MCF 10A (cell line): Measurements from ENCODE around the gene ATP6V0A1. TPM values are rescaled to one million over a fixed set of nuclear protein-coding genes. Genes with fewer than 3 reads are reported as not detected.
A peak's percentile ranks its signal among the peaks of the same experiment; 100 is the strongest.

Experiments used
- BruUV-seq: library from RNA; stranded (reverse); fragments of 400-500 nt; replicated peaks from 2 replicates; lab custom pipeline; 2021; lab: Mats Ljungman, UMichigan
- CTCF ChIA-PET: fragments of 300-600 bp; sonication (Branson Sonifier 250); formaldehyde crosslinking; extraction: SDS; loops from one replicate; lab custom pipeline; 2021; ENCODE audit warnings: antibody characterized with exemption, inconsistent platforms; lab: Yijun Ruan, JAX
- POLR2A ChIA-PET: fragments of 300-600, 350-650 bp; sonication (Branson Sonifier 250); formaldehyde crosslinking; extraction: SDS; loops from one replicate; lab custom pipeline; 2020; ENCODE audit warnings: antibody characterized with exemption, inconsistent platforms; lab: Yijun Ruan, JAX
- DNase-seq: peaks from one replicate; pipeline ENCODE4 v3.0.0-alpha.2; 2018; ENCODE audit not compliant: unreplicated experiment
- H3K27ac Mint-ChIP-seq: one replicate; pipeline ENCODE4 v1.8.0; 2022; ENCODE audit warnings: mild to moderate bottlenecking, low read depth, mixed read lengths; ENCODE audit not compliant: unreplicated experiment
- H3K27me3 Mint-ChIP-seq: one replicate; pipeline ENCODE4 v1.8.0; 2022; ENCODE audit warnings: mixed read lengths; ENCODE audit not compliant: insufficient read depth, unreplicated experiment
- H3K36me3 Mint-ChIP-seq: one replicate; pipeline ENCODE4 v1.8.0; 2022; ENCODE audit warnings: mild to moderate bottlenecking, moderate library complexity, mixed read lengths; ENCODE audit not compliant: insufficient read depth, unreplicated experiment
- H3K4me1 Mint-ChIP-seq: one replicate; pipeline ENCODE4 v1.8.0; 2022; ENCODE audit warnings: mixed read lengths; ENCODE audit not compliant: insufficient read depth, unreplicated experiment
- H3K4me3 Mint-ChIP-seq: one replicate; pipeline ENCODE4 v1.8.0; 2022; ENCODE audit warnings: mild to moderate bottlenecking, moderate library complexity, mixed read lengths; ENCODE audit not compliant: unreplicated experiment
- H3K9me3 Mint-ChIP-seq: one replicate; pipeline ENCODE4 v1.8.0; 2022; ENCODE audit warnings: mixed read lengths; ENCODE audit not compliant: unreplicated experiment
- CTCF ChIP-seq: fragments of 200-600 bp; IDR thresholded peaks from one replicate; pipeline ENCODE4 v1.8.0; 2022; ENCODE audit warnings: antibody characterized with exemption, mild to moderate bottlenecking; ENCODE audit not compliant: unreplicated experiment
- intact Hi-C: fragments of 100-400 bp; cut with micrococcal nuclease; formaldehyde crosslinking; loops from 2 replicates; pipeline ENCODE4 v1.14.1; 2022
- total RNA-seq: library from RNA; stranded (reverse); gene quantifications from 2 replicates; pipeline ENCODE4 v1.2.3, GENCODE V29; 2022

Gene ATP6V0A1
- total RNA-seq, 1 experiment from 2014 or later = 56.0 TPM

- no peak for DNase-seq
- CTCF ChIA-PET = interaction anchor here (0.5 to 1.5 kb wide), 4 partner anchors 13 to 777 kb away, joined by 3 to 4 read pairs (median 4); no protein-coding TSS in a partner anchor
- Mint-ChIP-seq H3K27ac (no peak overlapping the region), H3K4me3 (no peak overlapping the region), H3K9me3 (no peaks in the 10 kb centered on the region), H3K36me3 (peaks cover 18% of the 10 kb centered on the region), H3K4me1 (peaks cover 25% of the 10 kb centered on the region), H3K27me3 (no peaks in the 10 kb centered on the region)
- BruUV-seq = no TSS peak
- intact Hi-C loops = no loop called here
- POLR2A ChIA-PET = interaction anchor here (0.6 to 1.7 kb wide), 4 partner anchors 21 to 894 kb away, joined by 3 to 7 read pairs (median 6); partner anchors contain the start of gene NAGLU
- no peak for TF ChIP-seq CTCF
These were observed 56.2 kb downstream of the ATP6V0A1 start for GRCh38 chr17:42514867-42515266.

GRCh38 chr17:42517516-42517915 is 58.8 kb downstream of the ATP6V0A1 start:
- peaks cover 18% of the 10 kb centered on the region for H3K36me3 Mint-ChIP-seq

GRCh38 chr17:42518046-42518754 is 59.5 kb downstream of the ATP6V0A1 start:
- H3K9me3 Mint-ChIP-seq = no peaks in the 10 kb centered on the region
- POLR2A ChIA-PET = interaction anchor here (0.7 to 4.1 kb wide), 20 partner anchors 9 to 388 kb away, joined by 3 to 48 read pairs (median 6); partner anchors contain the start of genes ATP6V0A1, BECN1, CAVIN1 and NAGLU
- peak overlapping the region; percentile 98 for H3K27ac Mint-ChIP-seq

More at GRCh38 chr17:42517516-42517915, 58.8 kb downstream of the ATP6V0A1 start:
- peak overlapping the region; percentile 98 for H3K27ac Mint-ChIP-seq
- H3K4me1 Mint-ChIP-seq = peaks cover 46% of the 10 kb centered on the region
- no peak overlapping the region for H3K4me3 Mint-ChIP-seq
- DNase-seq = peak; percentile 86
- ChIA-PET POLR2A (interaction anchor here (0.7 to 4.1 kb wide), 11 partner anchors 10 to 387 kb away, joined by 3 to 48 read pairs (median 14); partner anchors contain the start of genes ATP6V0A1, CAVIN1 and STAT3), CTCF (interaction anchor here (0.6 to 3.1 kb wide), 21 partner anchors 9 to 604 kb away, joined by 3 to 24 read pairs (median 4); no protein-coding TSS in a partner anchor)
- peak; percentile 91 for TF ChIP-seq CTCF
- intact Hi-C loops = loop anchor here (1.0 kb wide), 2 partner anchors 89 to 195 kb away; no protein-coding TSS in a partner anchor
- no peaks in the 10 kb centered on the region for H3K27me3 Mint-ChIP-seq
- BruUV-seq = no TSS peak
- H3K9me3 Mint-ChIP-seq = no peaks in the 10 kb centered on the region

More at GRCh38 chr17:42518046-42518754, 59.5 kb downstream of the ATP6V0A1 start:
- Mint-ChIP-seq H3K36me3 (peaks cover 18% of the 10 kb centered on the region), H3K4me1 (peaks cover 46% of the 10 kb centered on the region), H3K27me3 (no peaks in the 10 kb centered on the region), H3K4me3 (peak overlapping the region; percentile 63)
- intact Hi-C loops = loop anchor here (1.0 kb wide), 1 partner anchor 111 kb away; no protein-coding TSS in a partner anchor
- BruUV-seq = TSS peak; percentile 72
- TF ChIP-seq CTCF = no peak
- CTCF ChIA-PET = interaction anchor here (0.6 to 3.1 kb wide), 33 partner anchors 10 to 605 kb away, joined by 3 to 24 read pairs (median 4); no protein-coding TSS in a partner anchor
- DNase-seq = peak; percentile 95
